Measurements from ENCODE around the gene TNFRSF1A. TPM values are rescaled to one million over a fixed set of nuclear protein-coding genes. Genes with fewer than 3 reads are reported as not detected.

The TNFRSF1A gene
- total RNA-seq, 1 donor from 2014 or later = 21.8 TPM

GRCh38 chr12:6315704-6316597 lies 25.9 kb downstream of the TNFRSF1A start:
- no peaks in the 10 kb centered on the region for H4K20me1 ChIP-seq (ENCODE audit: low read depth)
- H3K9me3 ChIP-seq (ENCODE audit: low read depth) = no peaks in the 10 kb centered on the region
- DNase-seq (ENCODE audit: low spot score) = no peak
- H3K27me3 ChIP-seq = peaks cover 10% of the 10 kb centered on the region
- no peak overlapping the region for H3K27ac ChIP-seq
- no peak overlapping the region for H2AFZ ChIP-seq (replicated peaks)
- Mint-ChIP-seq H3K27ac (no peak overlapping the region), H3K36me3 (no peaks in the 10 kb centered on the region), H3K9me3 (no peaks in the 10 kb centered on the region), H3K4me3 (no peak overlapping the region), H3K27me3 (ENCODE audit: insufficient read depth, low read depth) (peaks cover 7% of the 10 kb centered on the region), H3K4me1 (peaks cover 34% of the 10 kb centered on the region)
- no peak overlapping the region for H3K4me2 ChIP-seq
- no peaks in the 10 kb centered on the region for H3K36me3 ChIP-seq
- H3K79me2 ChIP-seq (ENCODE audit: low read depth) = no peaks in the 10 kb centered on the region
- no peak overlapping the region for H3K9ac ChIP-seq
- TF ChIP-seq EZH2phosphoT487 (IDR thresholded peaks at IDR 0.05) = no peak
- TF ChIP-seq EZH2 (IDR thresholded peaks at IDR 0.05) = no peak
- TF ChIP-seq, protein P1, sequence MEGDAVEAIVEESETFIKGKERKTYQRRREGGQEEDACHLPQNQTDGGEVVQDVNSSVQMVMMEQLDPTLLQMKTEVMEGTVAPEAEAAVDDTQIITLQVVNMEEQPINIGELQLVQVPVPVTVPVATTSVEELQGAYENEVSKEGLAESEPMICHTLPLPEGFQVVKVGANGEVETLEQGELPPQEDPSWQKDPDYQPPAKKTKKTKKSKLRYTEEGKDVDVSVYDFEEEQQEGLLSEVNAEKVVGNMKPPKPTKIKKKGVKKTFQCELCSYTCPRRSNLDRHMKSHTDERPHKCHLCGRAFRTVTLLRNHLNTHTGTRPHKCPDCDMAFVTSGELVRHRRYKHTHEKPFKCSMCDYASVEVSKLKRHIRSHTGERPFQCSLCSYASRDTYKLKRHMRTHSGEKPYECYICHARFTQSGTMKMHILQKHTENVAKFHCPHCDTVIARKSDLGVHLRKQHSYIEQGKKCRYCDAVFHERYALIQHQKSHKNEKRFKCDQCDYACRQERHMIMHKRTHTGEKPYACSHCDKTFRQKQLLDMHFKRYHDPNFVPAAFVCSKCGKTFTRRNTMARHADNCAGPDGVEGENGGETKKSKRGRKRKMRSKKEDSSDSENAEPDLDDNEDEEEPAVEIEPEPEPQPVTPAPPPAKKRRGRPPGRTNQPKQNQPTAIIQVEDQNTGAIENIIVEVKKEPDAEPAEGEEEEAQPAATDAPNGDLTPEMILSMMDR (IDR thresholded peaks at IDR 0.05) = no peak
- peaks cover 17% of the 10 kb centered on the region for H3K4me1 ChIP-seq
- H3K4me3 ChIP-seq = no peak overlapping the region
- peaks cover 3% of the 10 kb centered on the region for H3F3A ChIP-seq (ENCODE audit: low read depth)

GRCh38 chr12:6315184-6315583 lies 26.7 kb downstream of the TNFRSF1A start:
- Mint-ChIP-seq H3K9me3 (no peaks in the 10 kb centered on the region), H3K36me3 (no peaks in the 10 kb centered on the region)

DNA sequence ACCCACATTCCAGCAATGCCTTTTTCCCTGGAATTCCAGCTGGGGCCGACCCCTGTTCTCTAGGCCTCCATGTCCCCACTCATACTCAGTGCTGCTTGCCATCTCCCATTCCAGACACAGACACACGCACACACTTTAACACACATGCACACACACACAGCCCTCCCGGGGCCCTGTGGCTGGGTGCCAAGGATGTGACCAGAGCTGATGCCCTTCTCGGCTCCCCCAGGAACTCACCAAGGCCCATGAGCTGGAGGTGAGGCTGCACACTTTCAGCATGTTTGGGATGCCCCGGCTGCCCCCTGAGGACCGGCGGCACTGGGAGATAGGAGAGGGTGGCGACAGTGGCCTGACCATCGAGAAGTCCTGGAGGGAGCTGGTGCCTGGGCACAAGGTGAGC lies 27.1 kb downstream of the TNFRSF1A start:
- no peak for DNase-seq (ENCODE audit: low spot score)
- H3K27me3 ChIP-seq = peaks cover 22% of the 10 kb centered on the region
- H4K20me1 ChIP-seq (ENCODE audit: low read depth) = no peaks in the 10 kb centered on the region
- H3K27me3 Mint-ChIP-seq (ENCODE audit: insufficient read depth, low read depth) = peaks cover 7% of the 10 kb centered on the region
- H3K4me2 ChIP-seq = no peak overlapping the region
- H3K27ac ChIP-seq = no peak overlapping the region
- H3K36me3 ChIP-seq = no peaks in the 10 kb centered on the region
- H3K27ac Mint-ChIP-seq = no peak overlapping the region
- H3K9me3 Mint-ChIP-seq = no peaks in the 10 kb centered on the region
- TF ChIP-seq EZH2phosphoT487 (IDR thresholded peaks at IDR 0.05) (no peak), EZH2 (IDR thresholded peaks at IDR 0.05) (no peak)
- TF ChIP-seq, protein P1 (IDR thresholded peaks at IDR 0.05) = no peak
- no peak overlapping the region for H3K4me3 ChIP-seq
- peaks cover 3% of the 10 kb centered on the region for H3F3A ChIP-seq (ENCODE audit: low read depth)
- no peak overlapping the region for H3K4me3 Mint-ChIP-seq
- peaks cover 32% of the 10 kb centered on the region for H3K4me1 Mint-ChIP-seq
- no peaks in the 10 kb centered on the region for H3K79me2 ChIP-seq (ENCODE audit: low read depth)
- H3K4me1 ChIP-seq = peaks cover 17% of the 10 kb centered on the region
- no peak overlapping the region for H2AFZ ChIP-seq (replicated peaks)
- H3K9ac ChIP-seq = no peak overlapping the region
- H3K9me3 ChIP-seq (ENCODE audit: low read depth) = no peaks in the 10 kb centered on the region
- no peaks in the 10 kb centered on the region for H3K36me3 Mint-ChIP-seq

More at GRCh38 chr12:6315184-6315583, 26.7 kb downstream of the TNFRSF1A start:
- Mint-ChIP-seq H3K27ac (no peak overlapping the region), H3K4me1 (peaks cover 32% of the 10 kb centered on the region), H3K4me3 (no peak overlapping the region), H3K27me3 (ENCODE audit: insufficient read depth, low read depth) (peaks cover 7% of the 10 kb centered on the region)
- Histone ChIP-seq H3K4me3 (no peak overlapping the region), H3K27me3 (peaks cover 18% of the 10 kb centered on the region), H3K27ac (no peak overlapping the region), H3K79me2 (ENCODE audit: low read depth) (no peaks in the 10 kb centered on the region), H3K4me1 (peaks cover 17% of the 10 kb centered on the region), H2AFZ (replicated peaks) (no peak overlapping the region), H4K20me1 (ENCODE audit: low read depth) (no peaks in the 10 kb centered on the region), H3F3A (ENCODE audit: low read depth) (peaks cover 3% of the 10 kb centered on the region), H3K9me3 (ENCODE audit: low read depth) (no peaks in the 10 kb centered on the region), H3K9ac (no peak overlapping the region), H3K4me2 (no peak overlapping the region), H3K36me3 (no peaks in the 10 kb centered on the region)
- TF ChIP-seq EZH2phosphoT487 (IDR thresholded peaks at IDR 0.05) (no peak), EZH2 (IDR thresholded peaks at IDR 0.05) (no peak)
- TF ChIP-seq, protein P1 (IDR thresholded peaks at IDR 0.05) = no peak
- DNase-seq (ENCODE audit: low spot score) = no peak

Data from neural progenitor cell (in vitro differentiated cells).